Adrenal gland (tissue), 12 donors: ENCODE data around the gene EIF4G3. TPM values are rescaled to one million over a fixed set of nuclear protein-coding genes. Genes with fewer than 3 reads are reported as not detected.

ENCODE experiments used
- DNase-seq, 7 donors: peaks; one replicate each; pipeline ENCODE4 v3.0.0-alpha.2; 2019 to 2020
- H3K27ac ChIP-seq, 5 donors: fragments of 200-600 bp; sonication (generic) in 4 of 5; 1 replicate in 3 of 5; 2 replicates in 2 of 5; pipeline versions ENCODE4 v1.5.1 to v1.8.0; 2016 to 2020; ENCODE audit warnings: mild to moderate bottlenecking in 1 of 5
- H3K27me3 ChIP-seq: fragments of 200-600 bp; 2 replicates; pipeline ENCODE4 v1.8.0; 2021
- H3K36me3 ChIP-seq, 2 donors: fragments of 200-600 bp; replicated peaks in 1 of 2; 1 replicate in 1 of 2; 2 replicates in 1 of 2; pipeline versions ENCODE4 v1.5.1 to v1.8.0; 2018 to 2022
- H3K4me1 ChIP-seq, 2 donors: fragments of 200-600 bp; replicated peaks in 1 of 2; 1 replicate in 1 of 2; 2 replicates in 1 of 2; pipeline versions ENCODE4 v1.5.1 to v1.8.0; 2018 to 2021
- H3K4me3 ChIP-seq, 4 donors: fragments of 200-600 bp; sonication (generic) in 3 of 4; one replicate each; pipeline ENCODE4 v1.5.1; 2016 to 2018
- H3K9me3 ChIP-seq, 3 donors: fragments of 200-600 bp; sonication (generic) in 1 of 3; replicated peaks in 1 of 3; 1 replicate in 2 of 3; 2 replicates in 1 of 3; pipeline versions ENCODE4 v1.5.1 to v1.8.0; 2016 to 2021
- POLR2A ChIP-seq, 2 donors: fragments of 450-650 bp; IDR thresholded peaks; one replicate each; pipeline ENCODE4 v1.6.1; 2017; ENCODE audit warnings: antibody characterized with exemption in 2 of 2, mild to moderate bottlenecking in 2 of 2, moderate library complexity in 1 of 2
- WGBS, 4 donors: extraction: QIAGEN DNeasy Blood & Tissue Kit in 2 of 4; methylation state at CpG; one replicate each; pipeline versions ENCODE4 v1.1.5 to v1.1.7; 2013 to 2017; 5-methylcytosine and 5-hydroxymethylcytosine counted together
- intact Hi-C, 2 donors: fragments of 100-400 bp; cut with DNase I; formaldehyde crosslinking; loops; one replicate each; pipeline versions ENCODE4 v1.14.1 to v1.15.0; 2022 to 2023
- polyA plus RNA-seq, 3 donors: library from polyadenylated mRNA; stranded (reverse); fragments of 200-250 nt in 2 of 3; fragments of 350-450 nt in 1 of 3; fragmentation: Illumina TruSeq in 1 of 3; extraction: RNeasy Lipid Tissue Mini Kit (QIAGEN cat#74804) in 1 of 3; gene quantifications; one replicate each; pipeline ENCODE4 v1.2.3, GENCODE V29; 2013 to 2014
- total RNA-seq, 9 donors: library from RNA; depleted of rRNA in 4 of 9; stranded (reverse); fragments of >200 nt in 4 of 9; fragments of 120-200 nt in 1 of 9; fragmentation: NEBNext Ultra II Directional in 1 of 9; extraction: Animal tissue kit (Norgen Biotek cat#: 25700) in 1 of 9; gene quantifications; one replicate each; pipeline versions ENCODE4 v1.1.0 to v1.2.4, GENCODE V29; 2013 to 2023
- TF ChIP-seq, protein P1 (sequence below), 6 experiments: fragments of 450-650 bp in 4 of 6; fragments of 200-600 bp in 2 of 6; sonication (generic) in 1 of 6; IDR thresholded peaks; 1 replicate in 5 of 6; 2 replicates in 1 of 6; pipeline versions ENCODE4 v1.5.1 to v1.8.0; 2016 to 2021; ENCODE audit warnings: antibody characterized with exemption in 6 of 6, mild to moderate bottlenecking in 2 of 6, moderate library complexity in 1 of 6
- donor health status: healthy with polysubstance abuse.
- donor health status: Bipolar disorder and iron deficiency.
- donor health status: DM: yes; HTN: yes; CAD: no.
- donor health status: DM: no; HTN: no; CAD: no.
- donor health status: DM: no; HTN: no; CAD: no.
- donor health status: DM: yes; HTN: yes; CAD: no.

EIF4G3 gene
- total and polyA plus RNA-seq, 12 donors = 30.7 to 58.7 (median 51.6) TPM

- H3K27ac ChIP-seq = no peak overlapping the region
- no peaks in the 10 kb centered on the region for H3K36me3 ChIP-seq
- H3K4me1 ChIP-seq = peaks cover 0 to 5% of the 10 kb centered on the region in 2 donors
- no peak for TF ChIP-seq POLR2A (IDR thresholded peaks at IDR 0.05)
- TF ChIP-seq, protein P1, sequence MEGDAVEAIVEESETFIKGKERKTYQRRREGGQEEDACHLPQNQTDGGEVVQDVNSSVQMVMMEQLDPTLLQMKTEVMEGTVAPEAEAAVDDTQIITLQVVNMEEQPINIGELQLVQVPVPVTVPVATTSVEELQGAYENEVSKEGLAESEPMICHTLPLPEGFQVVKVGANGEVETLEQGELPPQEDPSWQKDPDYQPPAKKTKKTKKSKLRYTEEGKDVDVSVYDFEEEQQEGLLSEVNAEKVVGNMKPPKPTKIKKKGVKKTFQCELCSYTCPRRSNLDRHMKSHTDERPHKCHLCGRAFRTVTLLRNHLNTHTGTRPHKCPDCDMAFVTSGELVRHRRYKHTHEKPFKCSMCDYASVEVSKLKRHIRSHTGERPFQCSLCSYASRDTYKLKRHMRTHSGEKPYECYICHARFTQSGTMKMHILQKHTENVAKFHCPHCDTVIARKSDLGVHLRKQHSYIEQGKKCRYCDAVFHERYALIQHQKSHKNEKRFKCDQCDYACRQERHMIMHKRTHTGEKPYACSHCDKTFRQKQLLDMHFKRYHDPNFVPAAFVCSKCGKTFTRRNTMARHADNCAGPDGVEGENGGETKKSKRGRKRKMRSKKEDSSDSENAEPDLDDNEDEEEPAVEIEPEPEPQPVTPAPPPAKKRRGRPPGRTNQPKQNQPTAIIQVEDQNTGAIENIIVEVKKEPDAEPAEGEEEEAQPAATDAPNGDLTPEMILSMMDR (IDR thresholded peaks at IDR 0.05) = no peak
- H3K27me3 ChIP-seq = no peaks in the 10 kb centered on the region
- no peaks in the 10 kb centered on the region for H3K9me3 ChIP-seq
- no peak overlapping the region for H3K4me3 ChIP-seq
- 64 to 84% (median 78%) methylated on average over 2 of the region's 2 CpGs for WGBS, 4 donors
- intact Hi-C loops = no loop called here
- no peak for DNase-seq
Measured at GRCh38 chr1:20992322-20993056, 184.2 kb downstream of the EIF4G3 start.

DNA sequence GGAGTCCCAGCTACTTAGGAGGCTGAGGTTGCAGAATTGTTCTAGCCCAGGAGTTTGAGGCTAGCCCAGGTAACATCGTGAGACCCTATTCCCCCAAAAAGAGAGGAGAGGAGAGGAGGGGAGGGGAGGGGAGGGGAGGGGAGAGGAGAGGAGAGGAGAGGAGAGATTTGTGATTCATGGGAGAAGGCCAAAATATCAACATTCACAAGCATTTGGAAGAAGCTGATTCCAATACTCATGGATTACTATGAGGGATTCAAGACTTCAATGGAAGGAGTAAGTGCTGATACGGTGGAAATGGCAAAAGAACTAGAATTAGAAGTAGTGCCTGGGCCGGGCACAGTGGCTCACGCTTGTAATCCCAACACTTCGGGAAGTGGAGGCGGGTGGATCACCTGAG is 187.8 kb downstream of the EIF4G3 start:
- Histone ChIP-seq H3K27me3 (no peaks in the 10 kb centered on the region), H3K27ac (no peak overlapping the region), H3K4me3 (no peak overlapping the region), H3K9me3 (no peaks in the 10 kb centered on the region), H3K36me3 (no peaks in the 10 kb centered on the region), H3K4me1 (peaks cover 0 to 5% of the 10 kb centered on the region in 2 donors)
- no peak for TF ChIP-seq POLR2A (IDR thresholded peaks at IDR 0.05)
- TF ChIP-seq, protein P1 (IDR thresholded peaks at IDR 0.05) = no peak
- 94 to 97% (median 94%) methylated on average over 6 of the region's 6 CpGs for WGBS, 4 donors
- intact Hi-C loops = loop anchor here (10.0 kb wide), 2 partner anchors 196 to 206 kb away; no protein-coding TSS in a partner anchor
- no peak for DNase-seq

- DNase-seq = no peak
- TF ChIP-seq POLR2A (IDR thresholded peaks at IDR 0.05) = no peak
- TF ChIP-seq, protein P1 (IDR thresholded peaks at IDR 0.05) = no peak
- no peak overlapping the region for H3K4me3 ChIP-seq
- H3K36me3 ChIP-seq = no peaks in the 10 kb centered on the region
- H3K4me1 ChIP-seq = peaks cover 0 to 5% of the 10 kb centered on the region in 2 donors
- intact Hi-C loops = loop anchor here (10.0 kb wide), 2 partner anchors 197 to 207 kb away; no protein-coding TSS in a partner anchor
- H3K27me3 ChIP-seq = no peaks in the 10 kb centered on the region
- H3K27ac ChIP-seq = no peak overlapping the region
- H3K9me3 ChIP-seq = no peaks in the 10 kb centered on the region
Measured at GRCh38 chr1:20987831-20988825, 188.6 kb downstream of the EIF4G3 start.

- TF ChIP-seq, protein P1 (IDR thresholded peaks at IDR 0.05) = peak in 1 of 6 experiments; percentile 17
- TF ChIP-seq POLR2A (IDR thresholded peaks at IDR 0.05) = no peak
- H3K4me1 ChIP-seq = peaks cover 0 to 9% of the 10 kb centered on the region in 2 donors
- DNase-seq = peak in 1 of 7 donors; percentile 10
- no peak overlapping the region for H3K27ac ChIP-seq
- H3K36me3 ChIP-seq = no peaks in the 10 kb centered on the region
- H3K4me3 ChIP-seq = no peak overlapping the region
- intact Hi-C loops = loop anchor here (10.0 kb wide), 2 partner anchors 201 to 211 kb away; no protein-coding TSS in a partner anchor
- no peaks in the 10 kb centered on the region for H3K9me3 ChIP-seq
- 83 to 93% (median 89%) methylated on average over 3 of the region's 3 CpGs for WGBS, 4 donors
- H3K27me3 ChIP-seq = no peaks in the 10 kb centered on the region
Measured at GRCh38 chr1:20983297-20983889, 193.3 kb downstream of the EIF4G3 start.
